A673 (cell line): Measurements from ENCODE around the gene PLD1.

ENCODE experiments used
- CTCF ChIP-seq: fragments of 300-800, 200-600 bp; sonication (generic); conservative IDR thresholded peaks from 2 replicates; pipeline ENCODE4 v1.5.1; 2017; ENCODE audit warnings: low read depth, mild to moderate bottlenecking, antibody characterized with exemption, low read length, moderate library complexity, mixed read lengths
- EZH2 ChIP-seq: fragments of 200-600 bp; sonication (generic); IDR thresholded peaks from 2 replicates; pipeline ENCODE4 v1.6.1; 2017; ENCODE audit warnings: borderline replicate concordance, low read depth, mild to moderate bottlenecking, mixed read lengths, antibody characterized with exemption, low read length; ENCODE audit not compliant: poor library complexity, severe bottlenecking

GRCh38 chr3:171797265-171797679 is 13.0 kb downstream of the PLD1 start:
- no peak for TF ChIP-seq CTCF
- no peak for TF ChIP-seq EZH2
